ENCODE results near the gene ZNF628.

DNA sequence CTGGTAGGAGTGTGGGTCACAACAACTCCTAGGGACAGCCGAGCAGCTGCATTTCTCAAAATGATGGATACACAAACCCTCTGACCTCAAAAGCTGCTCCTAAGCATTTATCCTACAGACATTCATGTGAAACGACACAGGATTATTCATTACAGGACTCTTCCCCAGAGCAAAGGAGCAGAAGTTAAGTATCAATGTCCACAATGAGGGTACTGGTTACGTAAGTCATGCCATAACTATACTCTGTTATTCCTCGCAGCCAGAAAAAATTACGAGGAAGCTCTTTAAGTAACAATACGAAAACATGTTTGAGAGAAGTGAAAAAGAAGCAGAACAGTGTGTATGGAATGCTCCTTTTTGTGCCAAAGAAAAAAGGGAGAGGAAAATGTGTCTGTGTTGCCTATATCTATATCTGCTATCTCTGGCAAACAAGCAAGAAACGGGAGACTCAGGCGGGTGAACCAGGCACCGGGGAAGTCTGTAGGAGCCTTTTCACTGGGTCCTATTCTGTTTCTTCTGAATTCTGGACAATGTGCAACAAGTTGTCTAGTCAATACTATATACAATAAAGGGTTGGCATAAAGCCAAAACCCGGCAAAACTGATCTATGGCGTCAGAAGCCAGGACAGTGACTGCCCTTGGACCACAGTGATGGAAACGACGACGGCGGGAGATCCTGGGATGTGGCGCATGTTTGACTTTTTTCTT, 16.3 kb upstream of the ZNF628 start:
- TF ChIP-seq, protein P1, sequence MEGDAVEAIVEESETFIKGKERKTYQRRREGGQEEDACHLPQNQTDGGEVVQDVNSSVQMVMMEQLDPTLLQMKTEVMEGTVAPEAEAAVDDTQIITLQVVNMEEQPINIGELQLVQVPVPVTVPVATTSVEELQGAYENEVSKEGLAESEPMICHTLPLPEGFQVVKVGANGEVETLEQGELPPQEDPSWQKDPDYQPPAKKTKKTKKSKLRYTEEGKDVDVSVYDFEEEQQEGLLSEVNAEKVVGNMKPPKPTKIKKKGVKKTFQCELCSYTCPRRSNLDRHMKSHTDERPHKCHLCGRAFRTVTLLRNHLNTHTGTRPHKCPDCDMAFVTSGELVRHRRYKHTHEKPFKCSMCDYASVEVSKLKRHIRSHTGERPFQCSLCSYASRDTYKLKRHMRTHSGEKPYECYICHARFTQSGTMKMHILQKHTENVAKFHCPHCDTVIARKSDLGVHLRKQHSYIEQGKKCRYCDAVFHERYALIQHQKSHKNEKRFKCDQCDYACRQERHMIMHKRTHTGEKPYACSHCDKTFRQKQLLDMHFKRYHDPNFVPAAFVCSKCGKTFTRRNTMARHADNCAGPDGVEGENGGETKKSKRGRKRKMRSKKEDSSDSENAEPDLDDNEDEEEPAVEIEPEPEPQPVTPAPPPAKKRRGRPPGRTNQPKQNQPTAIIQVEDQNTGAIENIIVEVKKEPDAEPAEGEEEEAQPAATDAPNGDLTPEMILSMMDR (conservative IDR thresholded peaks at IDR 0.05; ENCODE audit: low read length), result no peak
- no peak for TF ChIP-seq EZH2phosphoT487 (IDR thresholded peaks at IDR 0.05; ENCODE audit: borderline replicate concordance)
